Endothelial cell of umbilical vein (primary cell): ENCODE data around the gene PPP1R12C. TPM values are rescaled to one million over a fixed set of nuclear protein-coding genes. Genes with fewer than 3 reads are reported as not detected.
A peak's percentile ranks its signal among the peaks of the same experiment; 100 is the strongest.

Experiments used
- BruUV-seq: library from RNA; stranded (reverse); fragments of 400-500 nt; replicated peaks from 2 replicates; lab custom pipeline; 2021; lab: Mats Ljungman, UMichigan
- CTCF ChIA-PET: fragments of 300-600, 350-600 bp; sonication (Branson Sonifier 250); formaldehyde crosslinking; loops from one replicate; lab custom pipeline; 2021; ENCODE audit warnings: antibody characterized with exemption, inconsistent platforms; lab: Charles Lee
- POLR2A ChIA-PET: fragments of 300-600, 350-600 bp; sonication (Branson Sonifier 250); formaldehyde crosslinking; loops from one replicate; lab custom pipeline; 2021; ENCODE audit warnings: antibody characterized with exemption, inconsistent platforms; lab: Charles Lee
- DNase-seq: peaks from one replicate; pipeline ENCODE4 v3.0.0-alpha.2; 2011; ENCODE audit warnings: low read depth, low spot score
- FAIRE-seq: peaks from 2 replicates; lab custom pipeline; 2011; peaks lifted over from hg19 to GRCh38; lab: Jason Lieb, UNC
- H2AFZ ChIP-seq: 2 replicates; pipeline ENCODE4 v1.6.0; 2012; ENCODE audit warnings: low read depth, low read length, control low read depth, inconsistent platforms
- H3K27ac ChIP-seq: 2 replicates; pipeline ENCODE4 v1.5.1; 2011; ENCODE audit warnings: low read depth, mild to moderate bottlenecking, control low read depth, low read length, moderate library complexity; ENCODE audit not compliant: insufficient read depth
- H3K27me3 ChIP-seq, 2 experiments: 2 replicates each; pipeline versions ENCODE4 v1.6.0 to v1.6.1; 2011; ENCODE audit warnings: low read length in 2 of 2, mixed read lengths in 1 of 2; ENCODE audit not compliant: control insufficient read depth in 2 of 2, insufficient read depth in 2 of 2
- H3K36me3 ChIP-seq, 2 experiments: 2 replicates in 1 of 2; 3 replicates in 1 of 2; pipeline ENCODE4 v1.5.1; 2011; ENCODE audit warnings: low read length in 2 of 2, mild to moderate bottlenecking in 1 of 2, moderate library complexity in 1 of 2; ENCODE audit not compliant: control insufficient read depth in 2 of 2, insufficient read depth in 2 of 2; ENCODE audit errors: extremely low read depth in 1 of 2
- H3K4me1 ChIP-seq: 3 replicates; pipeline ENCODE4 v1.5.1; 2011; ENCODE audit warnings: mild to moderate bottlenecking, low read length; ENCODE audit not compliant: control insufficient read depth, insufficient read depth; ENCODE audit errors: extremely low read depth
- H3K4me2 ChIP-seq: 2 replicates; pipeline ENCODE4 v1.6.1; 2011; ENCODE audit warnings: low read length, control low read depth, mixed read lengths; ENCODE audit not compliant: insufficient read depth
- H3K4me3 ChIP-seq, 3 experiments: fragments of 200-600 bp in 1 of 3; sonication (generic), shearing (Covaris generic) in 1 of 3; replicated peaks in 1 of 3; 2 replicates each; pipeline ENCODE4 v1.5.1; 2011 to 2016; ENCODE audit warnings: control low read depth in 3 of 3, low read length in 3 of 3, mild to moderate bottlenecking in 2 of 3, inconsistent platforms in 1 of 3, low read depth in 1 of 3, moderate library complexity in 1 of 3; ENCODE audit not compliant: insufficient read depth in 1 of 3
- H3K79me2 ChIP-seq: 2 replicates; pipeline ENCODE4 v1.6.0; 2012; ENCODE audit warnings: low read length, inconsistent platforms; ENCODE audit not compliant: control insufficient read depth, insufficient read depth
- H3K9ac ChIP-seq: replicated peaks from 2 replicates; pipeline ENCODE3; 2011; ENCODE audit warnings: low read length, control low read depth; ENCODE audit not compliant: insufficient read depth; ENCODE audit errors: extremely low read depth
- H3K9me1 ChIP-seq: replicated peaks from 3 replicates; pipeline ENCODE4 v1.6.0; 2011; ENCODE audit warnings: mild to moderate bottlenecking, low read length; ENCODE audit not compliant: control insufficient read depth, insufficient read depth; ENCODE audit errors: extremely low read depth
- H3K9me3 ChIP-seq: replicated peaks from 2 replicates; pipeline ENCODE4 v1.5.1; 2012; ENCODE audit warnings: low read length, inconsistent platforms; ENCODE audit not compliant: control insufficient read depth, insufficient read depth
- H4K20me1 ChIP-seq: replicated peaks from 2 replicates; pipeline ENCODE3; 2011; ENCODE audit warnings: mild to moderate bottlenecking, low read length; ENCODE audit not compliant: control insufficient read depth, insufficient read depth; ENCODE audit errors: extremely low read depth
- EZH2 ChIP-seq: IDR thresholded peaks from 2 replicates; pipeline ENCODE4 v1.6.1; 2012; ENCODE audit warnings: borderline replicate concordance, low read depth, mild to moderate bottlenecking, moderate library complexity, low read length, inconsistent platforms; ENCODE audit not compliant: severe bottlenecking
- FOS ChIP-seq: IDR thresholded peaks from 2 replicates; pipeline ENCODE4 v1.6.1; 2011; ENCODE audit warnings: mild to moderate bottlenecking, low read length, moderate library complexity, borderline replicate concordance; ENCODE audit not compliant: insufficient read depth
- GATA2 ChIP-seq: IDR thresholded peaks from 2 replicates; pipeline ENCODE4 v1.7.0; 2011; ENCODE audit warnings: low read depth, mild to moderate bottlenecking, moderate library complexity, mixed read lengths, low read length; ENCODE audit not compliant: insufficient read length, insufficient read depth
- JUN ChIP-seq: IDR thresholded peaks from 2 replicates; pipeline ENCODE4 v1.6.1; 2011; ENCODE audit warnings: borderline replicate concordance, low read depth; ENCODE audit not compliant: insufficient read length, insufficient read depth
- MYC ChIP-seq: IDR thresholded peaks from one replicate; pipeline ENCODE4 v1.6.1; 2011; ENCODE audit warnings: mild to moderate bottlenecking, low read depth, low read length
- POLR2A ChIP-seq: IDR thresholded peaks from 2 replicates; pipeline ENCODE4 v1.6.1; 2012; ENCODE audit warnings: low read depth, mild to moderate bottlenecking, control low read depth, low read length
- POLR2AphosphoS5 ChIP-seq: IDR thresholded peaks from 2 replicates; pipeline ENCODE4 v1.6.1; 2012; ENCODE audit warnings: low read depth, mild to moderate bottlenecking, control low read depth, low read length, moderate library complexity; ENCODE audit not compliant: insufficient read depth
- dilution Hi-C: fragments of 300-500 bp; cut with MboI; formaldehyde crosslinking; loops from one replicate; pipeline ENCODE4 v1.15.0; 2019; ENCODE audit warnings: low sequenced_read_pairs; ENCODE audit not compliant: extremely low pct_ligation_motif_present
- intact Hi-C: fragments of 100-400 bp; cut with micrococcal nuclease; formaldehyde crosslinking; loops from one replicate; pipeline ENCODE4 v1.10.0; 2022
- polyA plus RNA-seq, 4 experiments: library from polyadenylated mRNA; depleted of rRNA in 3 of 4; stranded (reverse) in 3 of 4; unstranded in 1 of 4; fragments of >200 nt; gene quantifications; 2 replicates each; pipeline versions ENCODE4 v1.2.1 to v1.2.3, GENCODE V29; 2011 to 2012; ENCODE audit warnings: missing spikeins in 1 of 4
- total RNA-seq: library from RNA; stranded (reverse); gene quantifications from 2 replicates; pipeline ENCODE4 v1.2.3, GENCODE V29; 2021
- TF ChIP-seq, protein P1 (sequence below): IDR thresholded peaks from 2 replicates; pipeline ENCODE4 v1.6.1; 2011; ENCODE audit not compliant: insufficient read depth, insufficient read length
- TF ChIP-seq, protein P2 (sequence below), 2 donors: IDR thresholded peaks; 1 replicate in 1 of 2; 2 replicates in 1 of 2; pipeline ENCODE4 v1.5.1; 2011; ENCODE audit warnings: low read length in 2 of 2, mild to moderate bottlenecking in 2 of 2, moderate library complexity in 2 of 2, control low read depth in 1 of 2, inconsistent platforms in 1 of 2, low read depth in 1 of 2; ENCODE audit not compliant: insufficient read depth in 1 of 2; ENCODE audit errors: extremely low read depth in 1 of 2

Gene PPP1R12C
- total and polyA plus RNA-seq, 2 donors (not counting 3 experiments of a cell fraction or from before 2014, with no cell fraction given), result 69.5 to 149 TPM

DNA sequence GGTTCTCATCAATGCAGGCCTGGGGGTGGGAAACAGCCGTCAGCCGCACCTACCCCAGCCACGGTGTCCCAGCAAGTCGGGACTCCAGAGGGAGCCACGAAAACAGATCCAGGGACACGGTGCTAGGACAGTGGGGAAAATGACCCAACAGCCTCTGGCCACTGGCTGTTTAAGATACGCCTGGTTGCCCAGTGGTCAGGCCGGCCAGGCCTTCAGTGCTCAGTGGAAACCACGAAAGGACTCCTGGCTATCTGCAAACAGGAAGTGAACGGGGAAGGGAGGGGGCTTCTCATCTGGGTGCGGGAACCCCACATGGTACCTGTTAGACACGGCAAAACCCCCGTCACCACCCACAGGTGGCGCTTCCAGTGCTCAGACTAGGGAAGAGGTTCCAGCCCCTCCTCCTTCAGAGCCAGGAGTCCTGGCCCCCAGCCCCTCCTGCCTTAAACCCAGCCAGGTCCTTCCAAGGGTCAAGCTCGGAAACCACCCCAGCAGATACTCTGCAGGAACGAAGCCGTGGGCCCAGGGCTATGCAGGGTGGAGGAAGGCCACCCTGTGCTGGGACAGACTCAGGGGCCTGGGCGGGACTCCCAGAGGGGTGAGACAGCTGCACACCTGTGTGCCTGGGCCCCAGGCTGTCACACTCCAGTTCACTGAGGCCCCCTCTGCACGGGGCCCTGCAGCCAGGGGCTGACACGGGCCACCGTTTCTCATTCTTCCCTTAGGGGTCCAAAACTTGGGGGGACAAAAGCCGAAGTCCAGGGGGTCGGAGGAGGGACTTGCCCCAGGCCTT, 4.5 kb downstream of the PPP1R12C start:
- H3K79me2 ChIP-seq, result peaks cover 57% of the 10 kb centered on the region
- no peak for FAIRE-seq
- no peak overlapping the region for H3K4me2 ChIP-seq
- peaks cover 0 to 4% of the 10 kb centered on the region in 2 experiments for H3K36me3 ChIP-seq
- dilution Hi-C loops (no loop called here), intact Hi-C loops (no loop called here)
- H3K4me1 ChIP-seq, result peaks cover 15% of the 10 kb centered on the region
- no peaks in the 10 kb centered on the region for H3K9me3 ChIP-seq
- BruUV-seq, result no TSS peak
- TF ChIP-seq, protein P1, sequence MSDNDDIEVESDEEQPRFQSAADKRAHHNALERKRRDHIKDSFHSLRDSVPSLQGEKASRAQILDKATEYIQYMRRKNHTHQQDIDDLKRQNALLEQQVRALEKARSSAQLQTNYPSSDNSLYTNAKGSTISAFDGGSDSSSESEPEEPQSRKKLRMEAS, result no peak
- no peak for TF ChIP-seq FOS
- no peak for TF ChIP-seq GATA2
- no peak for TF ChIP-seq MYC
- no peak for TF ChIP-seq EZH2
- TF ChIP-seq, protein P2, sequence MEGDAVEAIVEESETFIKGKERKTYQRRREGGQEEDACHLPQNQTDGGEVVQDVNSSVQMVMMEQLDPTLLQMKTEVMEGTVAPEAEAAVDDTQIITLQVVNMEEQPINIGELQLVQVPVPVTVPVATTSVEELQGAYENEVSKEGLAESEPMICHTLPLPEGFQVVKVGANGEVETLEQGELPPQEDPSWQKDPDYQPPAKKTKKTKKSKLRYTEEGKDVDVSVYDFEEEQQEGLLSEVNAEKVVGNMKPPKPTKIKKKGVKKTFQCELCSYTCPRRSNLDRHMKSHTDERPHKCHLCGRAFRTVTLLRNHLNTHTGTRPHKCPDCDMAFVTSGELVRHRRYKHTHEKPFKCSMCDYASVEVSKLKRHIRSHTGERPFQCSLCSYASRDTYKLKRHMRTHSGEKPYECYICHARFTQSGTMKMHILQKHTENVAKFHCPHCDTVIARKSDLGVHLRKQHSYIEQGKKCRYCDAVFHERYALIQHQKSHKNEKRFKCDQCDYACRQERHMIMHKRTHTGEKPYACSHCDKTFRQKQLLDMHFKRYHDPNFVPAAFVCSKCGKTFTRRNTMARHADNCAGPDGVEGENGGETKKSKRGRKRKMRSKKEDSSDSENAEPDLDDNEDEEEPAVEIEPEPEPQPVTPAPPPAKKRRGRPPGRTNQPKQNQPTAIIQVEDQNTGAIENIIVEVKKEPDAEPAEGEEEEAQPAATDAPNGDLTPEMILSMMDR (IDR thresholded peaks at IDR 0.05; ENCODE audit: extremely low read depth in 1 of 2, insufficient read depth in 1 of 2, low read depth in 1 of 2, low read length in 2 of 2), result no peak
- no peak for TF ChIP-seq JUN
- TF ChIP-seq POLR2A, result no peak
- no peak for TF ChIP-seq POLR2AphosphoS5
- CTCF ChIA-PET, result interaction anchor here (0.7 kb wide), 1 partner anchor 25 kb away, joined by 4 read pairs; no protein-coding TSS in a partner anchor
- no peaks in the 10 kb centered on the region for H3K27me3 ChIP-seq
- H3K9ac ChIP-seq, result no peak overlapping the region
- no peak overlapping the region for H3K4me3 ChIP-seq
- no peaks in the 10 kb centered on the region for H3K9me1 ChIP-seq
- no peaks in the 10 kb centered on the region for H4K20me1 ChIP-seq
- DNase-seq, result no peak
- no peak overlapping the region for H2AFZ ChIP-seq
- H3K27ac ChIP-seq, result peak overlapping the region; percentile 57
- POLR2A ChIA-PET, result no interaction called here
